NCI-H2227 treated with DMSO at 0.1 percent for 48 hours (cell line): ENCODE results near the gene CD93.

Source experiments
- DNase-seq: peaks from one replicate; lab custom pipeline; 2025; lab: John Stamatoyannopoulos, UW

The CD93 gene

DNA sequence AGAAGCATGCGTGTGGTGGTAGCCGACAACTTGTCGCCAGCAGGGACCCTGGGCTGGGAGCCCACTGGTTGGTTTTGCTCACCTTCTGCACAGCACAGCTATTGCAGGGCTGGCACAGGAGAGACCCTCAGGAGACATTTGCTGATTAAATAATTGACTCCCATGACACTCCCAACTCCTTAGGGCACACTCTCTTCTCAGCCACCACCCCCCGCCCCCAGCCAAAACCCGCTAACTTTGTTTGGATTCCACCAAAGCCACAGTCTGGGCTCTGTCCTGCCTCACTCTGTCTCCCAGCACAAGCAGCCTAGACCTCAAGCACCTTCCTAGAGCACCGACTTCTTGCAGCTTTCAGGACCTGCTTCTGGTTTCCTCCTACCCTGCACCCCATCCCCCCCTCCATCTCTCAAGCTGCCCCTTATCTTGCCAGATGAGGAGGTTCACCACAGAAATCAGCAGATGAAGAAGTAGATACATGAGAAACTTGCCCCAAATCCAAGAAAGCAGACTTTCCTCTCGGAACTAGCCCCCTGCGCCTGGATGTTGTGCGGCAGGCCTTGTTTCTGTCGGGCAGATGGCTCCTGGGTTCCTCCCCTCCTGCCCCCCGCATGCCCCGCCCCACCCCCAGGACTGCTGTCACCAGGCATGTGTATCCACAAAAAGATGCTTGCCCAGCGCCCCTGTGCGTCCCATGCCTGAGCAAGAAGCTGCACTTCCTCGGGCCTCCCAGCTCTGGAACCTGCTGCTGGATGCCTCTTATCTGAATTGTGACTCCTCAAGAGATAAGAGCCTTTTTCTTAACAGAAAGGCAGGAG lies 35.0 kb upstream of the CD93 start:
- DNase-seq = no peak

DNA sequence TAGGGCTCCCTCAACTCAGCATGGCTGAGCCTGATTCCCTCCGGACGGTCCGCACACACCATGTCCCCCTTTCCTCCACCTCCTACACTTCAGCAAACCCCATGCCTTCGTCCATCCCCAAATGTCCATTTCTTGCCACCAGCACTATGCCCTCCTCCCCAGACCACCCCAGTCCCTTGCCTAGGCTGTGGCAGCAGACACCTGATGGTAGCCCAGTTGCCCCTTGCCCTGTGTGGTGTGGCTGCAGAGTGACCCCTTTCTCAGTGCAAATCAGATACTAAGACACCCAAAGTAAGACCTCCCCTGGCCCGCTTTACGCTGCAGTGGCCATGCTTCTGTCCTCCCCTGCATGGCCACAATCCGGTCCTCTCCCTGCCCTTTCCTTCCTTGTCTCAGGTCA lies 34.1 kb upstream of the CD93 start:
- no peak for DNase-seq

GRCh38 chr20:23119456-23120216 lies 33.5 kb upstream of the CD93 start:
- DNase-seq = no peak

DNA sequence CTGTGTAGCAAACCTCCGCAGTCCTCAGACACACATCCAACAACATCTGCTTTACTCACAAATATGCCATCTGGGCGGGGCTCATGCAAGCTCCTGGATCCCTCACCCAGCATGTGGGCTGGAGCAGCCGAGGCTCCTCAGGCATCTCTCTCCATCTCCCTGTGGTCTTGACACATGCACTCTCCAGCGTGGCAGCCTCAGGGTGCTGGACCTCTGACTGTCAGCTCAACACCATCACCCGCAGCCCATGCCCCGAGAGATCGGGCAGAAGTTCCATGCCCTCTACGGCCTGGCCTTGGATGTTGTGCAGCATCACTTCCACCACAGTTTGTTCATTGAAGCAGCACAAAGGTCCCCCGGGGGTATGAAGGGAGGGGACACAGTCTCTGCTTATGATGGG lies 32.6 kb upstream of the CD93 start:
- no peak for DNase-seq

GRCh38 chr20:23118144-23118543 lies 32.0 kb upstream of the CD93 start:
- no peak for DNase-seq

GRCh38 chr20:23117738-23118137 lies 31.6 kb upstream of the CD93 start:
- no peak for DNase-seq

GRCh38 chr20:23116311-23117089 lies 30.4 kb upstream of the CD93 start:
- no peak for DNase-seq

- no peak for DNase-seq
Observed at GRCh38 chr20:23115822-23116221, 29.7 kb upstream of the CD93 start.

DNA sequence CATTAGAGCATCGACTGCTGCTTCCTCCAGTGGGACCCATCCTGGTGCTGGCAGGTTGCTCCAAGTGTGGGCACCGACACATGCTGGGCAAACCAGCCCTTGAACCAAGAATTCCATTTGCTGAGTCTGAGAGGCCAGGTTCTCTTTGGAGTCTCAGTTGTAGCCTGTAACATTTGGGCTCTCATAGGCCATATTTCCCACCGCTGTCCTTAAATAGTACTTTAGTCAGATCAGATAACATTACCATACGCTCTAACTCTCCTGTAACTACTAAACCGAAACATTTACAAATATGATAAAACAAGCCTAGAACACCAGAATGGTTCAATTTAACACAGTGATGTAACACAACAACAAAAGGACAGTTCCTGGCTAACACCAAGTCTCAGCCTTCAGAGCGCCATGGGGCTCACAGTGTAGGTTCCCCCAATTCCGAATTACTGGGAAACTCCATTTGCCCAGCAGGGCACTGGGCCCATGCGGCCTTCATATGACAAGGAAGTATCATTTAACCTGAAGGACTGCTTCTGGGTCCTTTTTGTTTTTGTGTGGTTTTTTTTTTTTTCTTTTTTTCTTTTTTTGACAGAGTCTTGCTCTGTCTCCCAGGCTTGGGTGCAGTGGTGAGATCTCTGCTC lies 28.4 kb upstream of the CD93 start:
- no peak for DNase-seq

- DNase-seq = no peak
Observed at GRCh38 chr20:23114018-23114417, 27.9 kb upstream of the CD93 start.

- DNase-seq = no peak
Observed at GRCh38 chr20:23112595-23112994, 26.5 kb upstream of the CD93 start.

GRCh38 chr20:23111944-23112342 lies 25.8 kb upstream of the CD93 start:
- no peak for DNase-seq

- no peak for DNase-seq
Observed at GRCh38 chr20:23111307-23111943, 25.3 kb upstream of the CD93 start.

DNA sequence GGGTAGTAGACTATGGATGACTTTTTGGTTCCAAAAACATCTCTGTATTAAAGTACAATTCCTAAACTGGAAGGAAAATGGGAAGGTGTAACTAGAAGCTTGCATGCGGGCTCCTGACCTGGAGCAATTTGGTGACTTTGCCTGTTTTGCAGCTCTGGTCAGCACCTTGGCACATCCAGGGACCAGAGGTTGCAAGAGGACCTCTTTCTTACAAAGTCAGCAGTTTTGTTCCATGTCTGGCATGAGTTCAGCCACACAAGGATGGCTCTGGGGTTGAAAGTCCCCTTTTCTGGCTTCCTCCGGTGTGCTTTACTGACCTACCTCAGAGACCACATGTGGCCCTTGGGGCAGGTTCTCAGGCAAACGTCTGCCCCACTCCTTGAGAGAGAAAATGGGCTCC lies 22.7 kb upstream of the CD93 start:
- DNase-seq = no peak

DNA sequence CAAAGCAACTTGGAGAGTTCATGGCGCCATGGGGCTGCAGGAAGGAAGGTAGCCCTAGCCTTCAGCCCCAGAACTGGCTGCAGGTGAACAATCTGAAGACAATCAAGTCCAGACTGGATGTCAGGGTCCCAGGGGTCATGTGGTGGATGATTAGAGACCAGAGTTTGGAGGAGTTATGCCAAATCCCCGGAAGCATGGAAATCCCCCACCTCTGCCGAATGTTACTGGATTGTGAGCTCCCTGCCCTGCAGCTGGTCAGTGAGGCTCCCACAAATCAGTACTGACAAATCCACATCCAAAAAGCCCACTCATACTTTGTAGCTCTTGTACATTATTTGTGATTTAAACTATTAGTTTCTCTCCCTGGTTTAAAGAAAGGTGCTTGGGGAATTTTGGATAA lies 21.3 kb upstream of the CD93 start:
- no peak for DNase-seq

DNA sequence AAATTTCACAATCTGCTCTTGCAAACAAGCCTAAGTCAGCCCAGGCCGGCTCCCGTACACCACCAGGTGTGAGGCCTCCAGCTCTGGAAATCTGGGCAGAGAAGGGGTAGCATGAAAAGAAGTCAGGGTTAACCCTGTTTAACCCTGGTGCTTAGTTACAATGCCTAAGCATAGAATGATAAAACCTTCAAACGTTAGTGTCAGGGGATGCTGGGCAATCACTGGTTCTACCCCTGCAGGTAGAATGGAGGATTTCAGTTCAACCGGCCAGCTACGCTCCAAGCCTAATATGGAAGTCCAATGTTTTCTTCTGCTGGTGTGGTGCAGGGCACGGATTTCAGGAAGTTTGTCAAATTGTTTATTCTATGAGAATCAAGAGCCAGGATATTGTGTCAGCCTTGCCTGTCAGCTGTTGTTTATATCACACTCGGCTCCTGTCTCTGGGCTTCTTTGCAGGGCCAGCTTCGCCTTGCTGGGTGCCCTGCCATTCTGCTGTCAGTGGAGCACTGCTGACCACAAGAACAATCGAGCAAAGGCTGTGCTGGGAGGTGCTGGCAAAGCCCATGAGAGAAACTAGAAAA lies 20.2 kb upstream of the CD93 start:
- no peak for DNase-seq

DNA sequence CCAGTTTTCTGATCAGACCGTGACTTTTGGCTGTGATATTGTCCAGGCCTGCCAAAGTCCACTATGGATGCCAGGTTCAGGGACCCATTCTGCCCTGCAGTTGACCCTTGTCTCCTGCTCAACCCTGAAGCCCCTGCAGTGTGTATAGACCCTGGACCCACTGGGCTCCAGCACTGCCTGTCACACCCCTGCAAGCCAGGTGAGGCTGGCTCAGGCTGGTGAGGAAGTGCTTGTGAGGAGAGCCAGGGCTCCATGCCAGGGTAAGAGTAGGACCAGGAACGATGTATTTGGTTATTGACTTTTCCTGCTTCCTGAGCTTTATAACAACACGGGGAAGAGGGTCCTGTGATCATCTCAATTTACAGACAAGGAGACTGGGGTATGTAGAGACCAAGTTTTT lies 19.1 kb upstream of the CD93 start:
- no peak for DNase-seq

GRCh38 chr20:23103284-23104018 lies 17.3 kb upstream of the CD93 start:
- no peak for DNase-seq

DNA sequence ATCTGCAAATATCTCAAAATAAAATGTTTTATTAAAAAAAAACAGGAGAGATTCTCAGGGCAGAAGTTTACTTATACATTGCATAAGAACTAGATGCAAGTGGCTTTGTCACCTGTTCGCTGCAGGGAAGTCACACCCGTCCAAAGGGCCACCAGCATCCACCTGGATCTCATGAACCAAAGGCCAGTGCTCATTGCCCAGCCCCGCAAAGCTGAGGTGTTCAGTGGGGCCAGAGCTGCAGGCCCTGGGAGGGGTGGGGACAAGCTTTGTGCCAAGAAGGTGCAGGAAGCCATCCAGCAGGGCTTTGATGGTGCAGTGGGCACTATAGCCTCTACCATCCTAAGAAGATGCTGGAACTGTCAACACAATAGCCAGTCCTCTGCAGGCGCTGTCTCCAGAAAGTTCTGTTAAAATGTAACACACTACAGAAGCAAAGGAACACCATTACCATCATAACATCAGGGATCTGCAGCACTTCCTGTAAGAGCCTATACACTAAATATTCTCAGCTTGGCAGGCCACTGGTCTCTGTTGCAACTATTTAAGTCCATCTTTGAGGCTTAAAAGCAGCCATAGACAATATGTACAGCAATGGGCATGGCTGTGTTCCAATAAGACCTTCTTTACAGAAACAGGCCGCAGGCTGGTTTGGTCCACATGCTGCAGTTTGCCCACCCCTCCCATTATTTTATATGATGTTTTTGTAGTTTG lies 15.7 kb upstream of the CD93 start:
- DNase-seq = no peak

GRCh38 chr20:23100720-23101107 lies 14.6 kb upstream of the CD93 start:
- no peak for DNase-seq
